Peyer's patch (tissue), 4 donors: ENCODE data around the gene QPCT. TPM values are rescaled to one million over a fixed set of nuclear protein-coding genes. Genes with fewer than 3 reads are reported as not detected.

ENCODE experiments used
- DNase-seq, 3 donors: peaks; one replicate each; pipeline ENCODE4 v3.0.0-alpha.2; 2017 to 2019
- H3K27ac ChIP-seq, 4 donors: fragments of 200-600 bp; sonication (generic); one replicate each; pipeline ENCODE4 v1.5.1; 2016 to 2019
- H3K27me3 ChIP-seq, 2 donors: fragments of 200-600 bp; sonication (generic); one replicate each; pipeline ENCODE4 v1.5.1; 2019
- H3K36me3 ChIP-seq, 3 donors: fragments of 200-600 bp; sonication (generic); one replicate each; pipeline ENCODE4 v1.5.1; 2016 to 2019
- H3K4me1 ChIP-seq, 4 donors: fragments of 200-600 bp; sonication (generic); one replicate each; pipeline ENCODE4 v1.5.1; 2016 to 2019
- H3K4me3 ChIP-seq, 4 donors: fragments of 200-600 bp; sonication (generic); 1 replicate in 3 of 4; 2 replicates in 1 of 4; pipeline ENCODE4 v1.5.1; 2016 to 2019; ENCODE audit warnings: mild to moderate bottlenecking in 1 of 4
- H3K9me3 ChIP-seq, 4 donors: fragments of 200-600 bp; sonication (generic); one replicate each; pipeline ENCODE4 v1.5.1; 2016 to 2019; ENCODE audit warnings: mild to moderate bottlenecking in 1 of 4
- POLR2A ChIP-seq, 2 donors: fragments of 450-650 bp; IDR thresholded peaks; one replicate each; pipeline ENCODE4 v1.5.1; 2017; ENCODE audit warnings: antibody characterized with exemption in 2 of 2, mild to moderate bottlenecking in 2 of 2, moderate library complexity in 2 of 2
- total RNA-seq, 4 donors: library from RNA; depleted of rRNA; stranded (reverse); fragments of >200 nt; gene quantifications; one replicate each; pipeline ENCODE4 v1.1.0, GENCODE V29; 2016
- TF ChIP-seq, protein P1 (sequence below), 6 experiments: fragments of 450-650 bp in 4 of 6; fragments of 200-600 bp in 2 of 6; sonication (generic) in 1 of 6; IDR thresholded peaks; one replicate each; pipeline ENCODE4 v1.5.1; 2017 to 2019; ENCODE audit warnings: antibody characterized with exemption in 6 of 6, mild to moderate bottlenecking in 3 of 6, moderate library complexity in 1 of 6

The QPCT gene
- total RNA-seq, 4 donors from 2014 or later = 0.66 to 1.6 (median 0.88) TPM; not detected in 1

DNA sequence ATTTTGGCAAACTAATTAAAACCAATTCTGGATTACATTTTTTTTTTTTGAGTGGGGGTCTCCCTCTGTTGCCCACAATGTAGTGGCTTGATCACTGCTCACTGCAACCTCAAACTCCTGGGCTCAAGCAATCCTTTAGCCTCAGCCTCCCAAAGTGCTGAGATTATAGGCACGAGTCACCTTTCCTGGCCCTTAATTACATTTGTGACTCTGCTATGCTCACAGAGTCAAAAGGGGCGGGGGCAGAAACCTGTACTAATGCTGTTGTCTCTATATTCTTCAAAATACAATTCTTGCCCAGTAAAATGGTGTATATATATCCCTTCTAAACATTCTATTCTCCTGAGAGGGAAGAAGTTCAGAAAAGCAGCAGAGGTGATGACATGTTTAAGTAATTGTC lies 43.0 kb upstream of the QPCT start:
- Histone ChIP-seq H3K4me3 (no peak overlapping the region), H3K36me3 (no peaks in the 10 kb centered on the region), H3K4me1 (peaks cover 0 to 17% (median 0%) of the 10 kb centered on the region in 4 donors), H3K9me3 (no peaks in the 10 kb centered on the region), H3K27me3 (no peaks in the 10 kb centered on the region), H3K27ac (no peak overlapping the region)
- DNase-seq = no peak
- TF ChIP-seq, protein P1, sequence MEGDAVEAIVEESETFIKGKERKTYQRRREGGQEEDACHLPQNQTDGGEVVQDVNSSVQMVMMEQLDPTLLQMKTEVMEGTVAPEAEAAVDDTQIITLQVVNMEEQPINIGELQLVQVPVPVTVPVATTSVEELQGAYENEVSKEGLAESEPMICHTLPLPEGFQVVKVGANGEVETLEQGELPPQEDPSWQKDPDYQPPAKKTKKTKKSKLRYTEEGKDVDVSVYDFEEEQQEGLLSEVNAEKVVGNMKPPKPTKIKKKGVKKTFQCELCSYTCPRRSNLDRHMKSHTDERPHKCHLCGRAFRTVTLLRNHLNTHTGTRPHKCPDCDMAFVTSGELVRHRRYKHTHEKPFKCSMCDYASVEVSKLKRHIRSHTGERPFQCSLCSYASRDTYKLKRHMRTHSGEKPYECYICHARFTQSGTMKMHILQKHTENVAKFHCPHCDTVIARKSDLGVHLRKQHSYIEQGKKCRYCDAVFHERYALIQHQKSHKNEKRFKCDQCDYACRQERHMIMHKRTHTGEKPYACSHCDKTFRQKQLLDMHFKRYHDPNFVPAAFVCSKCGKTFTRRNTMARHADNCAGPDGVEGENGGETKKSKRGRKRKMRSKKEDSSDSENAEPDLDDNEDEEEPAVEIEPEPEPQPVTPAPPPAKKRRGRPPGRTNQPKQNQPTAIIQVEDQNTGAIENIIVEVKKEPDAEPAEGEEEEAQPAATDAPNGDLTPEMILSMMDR (IDR thresholded peaks at IDR 0.05) = no peak
- TF ChIP-seq POLR2A (IDR thresholded peaks at IDR 0.05) = no peak

DNA sequence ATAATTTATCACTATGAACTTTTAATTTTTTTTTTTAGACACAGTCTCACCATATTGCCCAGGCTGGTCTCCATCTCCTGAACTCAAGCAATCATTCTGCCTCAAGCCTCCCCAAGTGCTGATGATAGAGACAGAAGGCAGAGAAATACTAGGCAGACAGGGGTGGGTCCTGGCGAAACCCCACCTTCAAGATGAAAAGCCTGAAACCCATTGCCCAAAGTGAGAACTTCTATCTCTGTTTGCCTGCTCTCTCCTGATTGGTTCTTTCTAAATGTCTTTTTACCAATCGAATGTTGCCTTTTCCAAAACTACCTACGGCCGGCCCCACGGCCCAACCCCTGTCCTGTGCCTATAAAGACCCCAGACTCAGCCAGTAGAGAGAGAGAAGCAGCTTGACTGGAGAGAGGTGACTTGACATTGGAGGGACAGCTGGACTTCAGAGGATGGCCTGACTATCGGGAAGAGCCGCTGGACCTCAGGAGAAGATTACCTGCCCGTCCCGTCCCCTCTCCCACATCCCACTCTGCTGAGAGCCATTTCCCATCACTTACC lies 41.7 kb upstream of the QPCT start:
- H3K36me3 ChIP-seq = no peaks in the 10 kb centered on the region

DNA sequence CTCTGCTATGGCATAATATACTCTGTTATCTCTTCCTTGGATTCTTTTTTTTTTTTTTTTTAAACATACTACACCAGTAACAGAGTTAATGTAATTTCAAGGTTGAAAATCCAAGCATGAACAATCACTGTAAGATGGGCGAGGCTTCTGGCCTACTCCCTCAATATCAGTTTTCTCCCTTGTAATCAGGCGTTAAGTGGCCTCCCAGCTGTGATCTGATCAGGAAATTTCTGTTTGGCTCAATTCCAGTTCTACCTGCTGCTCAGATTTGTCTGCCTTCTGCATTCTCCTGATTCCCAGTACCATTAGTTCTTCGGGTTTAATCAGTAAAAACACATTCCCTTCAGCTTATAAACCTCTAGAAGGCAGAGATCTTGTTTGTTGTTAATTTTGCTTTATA lies 38.4 kb upstream of the QPCT start:
- TF ChIP-seq, protein P1 (IDR thresholded peaks at IDR 0.05) = no peak
- TF ChIP-seq POLR2A (IDR thresholded peaks at IDR 0.05) = no peak
- H3K27ac ChIP-seq = no peak overlapping the region

More for the DNA sequence above, 41.7 kb upstream of the QPCT start:
- DNase-seq = no peak
- Histone ChIP-seq H3K27me3 (no peaks in the 10 kb centered on the region), H3K27ac (no peak overlapping the region), H3K4me3 (no peak overlapping the region), H3K4me1 (peaks cover 0 to 19% (median 0%) of the 10 kb centered on the region in 4 donors), H3K9me3 (no peaks in the 10 kb centered on the region)
- TF ChIP-seq POLR2A (IDR thresholded peaks at IDR 0.05) = no peak

DNA sequence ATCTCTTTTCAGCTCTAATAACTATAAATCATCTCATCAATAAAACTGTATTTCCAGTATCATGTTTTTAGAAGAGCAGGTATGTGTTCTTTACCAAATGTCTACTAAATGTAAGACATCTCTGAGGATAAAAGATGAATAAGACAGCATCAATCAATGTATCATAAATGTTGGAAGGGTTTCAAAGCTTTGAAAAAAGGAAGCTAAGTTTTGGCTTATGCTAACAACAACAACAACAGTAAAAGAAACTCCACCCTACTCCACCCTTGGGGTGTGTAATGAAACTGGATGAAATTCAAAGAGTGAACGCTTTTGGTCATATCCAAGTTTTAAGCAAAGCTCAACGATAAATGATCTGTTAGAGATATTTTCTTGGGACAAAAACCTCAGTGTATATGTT lies 36.9 kb upstream of the QPCT start:
- Histone ChIP-seq H3K9me3 (no peaks in the 10 kb centered on the region), H3K4me3 (no peak overlapping the region), H3K36me3 (no peaks in the 10 kb centered on the region), H3K27me3 (no peaks in the 10 kb centered on the region), H3K27ac (no peak overlapping the region), H3K4me1 (peaks cover 0 to 23% (median 0%) of the 10 kb centered on the region in 4 donors)
- TF ChIP-seq POLR2A (IDR thresholded peaks at IDR 0.05) = no peak
- TF ChIP-seq, protein P1 (IDR thresholded peaks at IDR 0.05) = no peak
- DNase-seq = no peak

More for the DNA sequence above, 38.4 kb upstream of the QPCT start:
- no peak overlapping the region for H3K4me3 ChIP-seq
- no peaks in the 10 kb centered on the region for H3K27me3 ChIP-seq
- no peaks in the 10 kb centered on the region for H3K36me3 ChIP-seq
- DNase-seq = no peak
- no peaks in the 10 kb centered on the region for H3K9me3 ChIP-seq
- peaks cover 0 to 19% (median 0%) of the 10 kb centered on the region in 4 donors for H3K4me1 ChIP-seq

DNA sequence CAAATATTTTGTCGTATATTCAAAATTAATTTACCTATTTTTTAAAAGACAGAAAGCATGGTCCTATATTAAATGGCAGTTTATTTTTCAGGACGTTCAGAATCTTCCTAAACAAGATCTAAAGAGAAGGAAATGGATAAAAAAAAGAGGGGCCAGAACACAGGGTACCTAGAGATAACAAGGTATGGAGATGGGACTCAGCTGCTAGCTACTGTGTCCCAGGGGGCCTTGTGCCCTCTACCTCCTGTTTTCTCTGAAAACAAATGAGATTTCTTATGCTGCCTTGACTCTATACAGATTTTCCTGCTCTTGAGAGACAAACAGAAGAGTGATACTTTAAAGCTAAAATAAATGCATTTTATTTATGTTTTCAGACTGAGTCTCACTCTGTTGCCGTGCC lies 29.1 kb upstream of the QPCT start:
- H3K27me3 ChIP-seq = no peaks in the 10 kb centered on the region
- DNase-seq = no peak
- no peak overlapping the region for H3K27ac ChIP-seq
- no peak overlapping the region for H3K4me3 ChIP-seq
- TF ChIP-seq POLR2A (IDR thresholded peaks at IDR 0.05) = no peak
- TF ChIP-seq, protein P1 (IDR thresholded peaks at IDR 0.05) = no peak
- peaks cover 0 to 7% (median 1%) of the 10 kb centered on the region in 4 donors for H3K4me1 ChIP-seq
- no peaks in the 10 kb centered on the region for H3K9me3 ChIP-seq
- H3K36me3 ChIP-seq = no peaks in the 10 kb centered on the region

DNA sequence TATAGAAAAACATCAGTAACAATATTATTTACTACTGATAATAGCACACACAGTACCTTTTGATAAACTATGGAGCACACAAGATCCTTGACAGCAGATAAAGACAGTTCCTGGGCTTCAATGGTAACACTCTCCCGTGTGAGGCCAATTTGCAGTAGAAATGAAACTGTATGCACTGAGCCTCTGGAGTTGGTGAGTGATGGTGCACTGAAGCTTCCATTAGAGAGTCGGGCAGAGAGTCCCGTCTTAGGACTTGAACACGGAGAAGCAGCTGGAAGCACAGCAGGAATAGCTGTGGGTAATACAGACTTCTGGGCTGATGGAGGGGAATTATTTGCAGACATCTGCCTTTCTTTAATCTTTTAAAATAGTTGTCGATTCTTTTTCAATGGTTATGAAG lies 28.2 kb upstream of the QPCT start:
- no peak for TF ChIP-seq POLR2A (IDR thresholded peaks at IDR 0.05)
- TF ChIP-seq, protein P1 (IDR thresholded peaks at IDR 0.05) = no peak
- no peaks in the 10 kb centered on the region for H3K9me3 ChIP-seq
- no peak overlapping the region for H3K4me3 ChIP-seq
- no peaks in the 10 kb centered on the region for H3K36me3 ChIP-seq
- DNase-seq = no peak
- H3K27ac ChIP-seq = no peak overlapping the region
- peaks cover 0 to 8% (median 1%) of the 10 kb centered on the region in 4 donors for H3K4me1 ChIP-seq
- H3K27me3 ChIP-seq = no peaks in the 10 kb centered on the region
